HL-60 (cell line): ENCODE results near the gene RAPSN.
A peak's percentile ranks its signal among the peaks of the same experiment; 100 is the strongest.

Experiments used
- DNase-seq, 2 experiments: peaks; one replicate each; pipeline ENCODE4 v3.0.0-alpha.2; 2010 to 2020; ENCODE audit warnings: low read depth in 1 of 2, low spot score in 1 of 2
- H3K27ac ChIP-seq: fragments of 250-450 bp; sonication (Bioruptor Pico); replicated peaks from 2 replicates; pipeline ENCODE4 v1.5.1; 2020; ENCODE audit warnings: mild to moderate bottlenecking, moderate library complexity
- H3K27me3 ChIP-seq: fragments of 250-450 bp; sonication (Bioruptor Pico); 2 replicates; pipeline ENCODE4 v1.5.1; 2021; ENCODE audit warnings: mild to moderate bottlenecking, moderate library complexity; ENCODE audit not compliant: insufficient read depth, poor library complexity, severe bottlenecking
- H3K4me3 ChIP-seq: replicated peaks from 2 replicates; pipeline ENCODE4 v1.5.1; 2011; ENCODE audit warnings: mild to moderate bottlenecking, control low read depth, low read length; ENCODE audit not compliant: insufficient read depth
- GABPA ChIP-seq: IDR thresholded peaks from 2 replicates; pipeline ENCODE4 v1.6.1; 2012; ENCODE audit warnings: low read depth
- POLR2AphosphoS5 ChIP-seq: IDR thresholded peaks from 2 replicates; pipeline ENCODE4 v1.6.1; 2012; ENCODE audit warnings: low read depth
- SPI1 ChIP-seq: IDR thresholded peaks from 2 replicates; pipeline ENCODE4 v1.6.1; 2012; ENCODE audit warnings: low read depth, mild to moderate bottlenecking, borderline replicate concordance
- TF ChIP-seq, protein P1 (sequence below): IDR thresholded peaks from 2 replicates; pipeline ENCODE4 v1.6.1; 2012; ENCODE audit warnings: low read depth; ENCODE audit not compliant: insufficient replicate concordance
- TF ChIP-seq, protein P2 (sequence below): IDR thresholded peaks from one replicate; pipeline ENCODE4 v1.5.1; 2011; ENCODE audit warnings: low read length, control low read depth, inconsistent platforms; ENCODE audit not compliant: insufficient read depth

RAPSN gene

DNA sequence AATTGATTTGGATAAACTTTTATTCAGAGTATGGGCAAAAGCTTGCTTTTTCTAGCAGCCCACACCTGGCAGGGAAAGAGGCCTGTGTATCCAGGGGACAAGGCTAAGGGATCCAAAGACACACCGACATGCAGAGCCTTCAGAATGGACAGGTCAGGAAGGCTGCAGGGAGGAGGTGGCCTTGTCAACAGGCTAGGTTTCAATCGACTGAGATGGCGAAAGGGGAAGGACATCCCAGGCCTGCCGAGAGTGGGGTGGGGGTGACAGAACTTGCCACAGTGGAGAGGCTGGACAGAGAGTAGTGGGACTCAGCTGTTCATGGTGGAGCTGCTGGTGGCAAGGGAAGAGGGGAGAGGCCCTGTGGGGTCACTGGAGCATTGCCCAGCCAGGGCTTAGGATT, 45.8 kb downstream of the RAPSN start:
- Histone ChIP-seq H3K27me3 (no peaks in the 10 kb centered on the region), H3K27ac (peak overlapping the region; percentile 6; the same call in 1 of the 2 replicates), H3K4me3 (no peak overlapping the region)
- TF ChIP-seq, protein P1, sequence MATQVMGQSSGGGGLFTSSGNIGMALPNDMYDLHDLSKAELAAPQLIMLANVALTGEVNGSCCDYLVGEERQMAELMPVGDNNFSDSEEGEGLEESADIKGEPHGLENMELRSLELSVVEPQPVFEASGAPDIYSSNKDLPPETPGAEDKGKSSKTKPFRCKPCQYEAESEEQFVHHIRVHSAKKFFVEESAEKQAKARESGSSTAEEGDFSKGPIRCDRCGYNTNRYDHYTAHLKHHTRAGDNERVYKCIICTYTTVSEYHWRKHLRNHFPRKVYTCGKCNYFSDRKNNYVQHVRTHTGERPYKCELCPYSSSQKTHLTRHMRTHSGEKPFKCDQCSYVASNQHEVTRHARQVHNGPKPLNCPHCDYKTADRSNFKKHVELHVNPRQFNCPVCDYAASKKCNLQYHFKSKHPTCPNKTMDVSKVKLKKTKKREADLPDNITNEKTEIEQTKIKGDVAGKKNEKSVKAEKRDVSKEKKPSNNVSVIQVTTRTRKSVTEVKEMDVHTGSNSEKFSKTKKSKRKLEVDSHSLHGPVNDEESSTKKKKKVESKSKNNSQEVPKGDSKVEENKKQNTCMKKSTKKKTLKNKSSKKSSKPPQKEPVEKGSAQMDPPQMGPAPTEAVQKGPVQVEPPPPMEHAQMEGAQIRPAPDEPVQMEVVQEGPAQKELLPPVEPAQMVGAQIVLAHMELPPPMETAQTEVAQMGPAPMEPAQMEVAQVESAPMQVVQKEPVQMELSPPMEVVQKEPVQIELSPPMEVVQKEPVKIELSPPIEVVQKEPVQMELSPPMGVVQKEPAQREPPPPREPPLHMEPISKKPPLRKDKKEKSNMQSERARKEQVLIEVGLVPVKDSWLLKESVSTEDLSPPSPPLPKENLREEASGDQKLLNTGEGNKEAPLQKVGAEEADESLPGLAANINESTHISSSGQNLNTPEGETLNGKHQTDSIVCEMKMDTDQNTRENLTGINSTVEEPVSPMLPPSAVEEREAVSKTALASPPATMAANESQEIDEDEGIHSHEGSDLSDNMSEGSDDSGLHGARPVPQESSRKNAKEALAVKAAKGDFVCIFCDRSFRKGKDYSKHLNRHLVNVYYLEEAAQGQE: no peak
- TF ChIP-seq POLR2AphosphoS5 (no peak), SPI1 (no peak), GABPA (no peak)
- TF ChIP-seq, protein P2, sequence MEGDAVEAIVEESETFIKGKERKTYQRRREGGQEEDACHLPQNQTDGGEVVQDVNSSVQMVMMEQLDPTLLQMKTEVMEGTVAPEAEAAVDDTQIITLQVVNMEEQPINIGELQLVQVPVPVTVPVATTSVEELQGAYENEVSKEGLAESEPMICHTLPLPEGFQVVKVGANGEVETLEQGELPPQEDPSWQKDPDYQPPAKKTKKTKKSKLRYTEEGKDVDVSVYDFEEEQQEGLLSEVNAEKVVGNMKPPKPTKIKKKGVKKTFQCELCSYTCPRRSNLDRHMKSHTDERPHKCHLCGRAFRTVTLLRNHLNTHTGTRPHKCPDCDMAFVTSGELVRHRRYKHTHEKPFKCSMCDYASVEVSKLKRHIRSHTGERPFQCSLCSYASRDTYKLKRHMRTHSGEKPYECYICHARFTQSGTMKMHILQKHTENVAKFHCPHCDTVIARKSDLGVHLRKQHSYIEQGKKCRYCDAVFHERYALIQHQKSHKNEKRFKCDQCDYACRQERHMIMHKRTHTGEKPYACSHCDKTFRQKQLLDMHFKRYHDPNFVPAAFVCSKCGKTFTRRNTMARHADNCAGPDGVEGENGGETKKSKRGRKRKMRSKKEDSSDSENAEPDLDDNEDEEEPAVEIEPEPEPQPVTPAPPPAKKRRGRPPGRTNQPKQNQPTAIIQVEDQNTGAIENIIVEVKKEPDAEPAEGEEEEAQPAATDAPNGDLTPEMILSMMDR: no peak
- no peak for DNase-seq

DNA sequence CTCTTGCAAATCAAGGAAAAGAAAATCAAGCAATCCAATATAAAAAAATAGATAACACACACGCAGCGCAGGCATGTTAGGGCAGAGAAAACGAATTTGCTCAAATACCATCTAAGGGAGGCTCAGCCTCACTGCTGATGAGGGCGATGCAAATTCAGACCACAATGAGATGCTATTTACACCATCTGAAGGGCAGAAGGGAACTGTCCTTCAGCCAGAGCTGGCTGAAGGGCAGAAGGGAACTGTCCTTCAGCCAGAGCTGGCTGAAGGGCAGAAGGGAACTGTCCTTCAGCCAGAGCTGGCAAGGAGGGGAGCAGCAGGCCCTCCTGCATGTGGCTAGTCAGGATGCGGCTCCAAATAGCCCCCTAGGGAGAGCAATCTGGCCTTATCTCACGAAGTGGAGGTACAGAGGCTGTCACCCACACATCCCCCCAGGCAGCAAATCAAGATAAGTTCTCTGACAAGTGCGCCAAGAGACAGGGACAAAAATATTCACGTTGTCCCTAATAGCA, 48.1 kb downstream of the RAPSN start:
- Histone ChIP-seq H3K4me3 (no peak overlapping the region), H3K27ac (peak overlapping the region; percentile 67), H3K27me3 (no peaks in the 10 kb centered on the region)
- 0 out of 2 replicates have a peak, but pooled peaks have one; percentile 6 for TF ChIP-seq POLR2AphosphoS5
- TF ChIP-seq SPI1: no peak
- TF ChIP-seq, protein P1: peak; percentile 40
- no peak for DNase-seq

DNA sequence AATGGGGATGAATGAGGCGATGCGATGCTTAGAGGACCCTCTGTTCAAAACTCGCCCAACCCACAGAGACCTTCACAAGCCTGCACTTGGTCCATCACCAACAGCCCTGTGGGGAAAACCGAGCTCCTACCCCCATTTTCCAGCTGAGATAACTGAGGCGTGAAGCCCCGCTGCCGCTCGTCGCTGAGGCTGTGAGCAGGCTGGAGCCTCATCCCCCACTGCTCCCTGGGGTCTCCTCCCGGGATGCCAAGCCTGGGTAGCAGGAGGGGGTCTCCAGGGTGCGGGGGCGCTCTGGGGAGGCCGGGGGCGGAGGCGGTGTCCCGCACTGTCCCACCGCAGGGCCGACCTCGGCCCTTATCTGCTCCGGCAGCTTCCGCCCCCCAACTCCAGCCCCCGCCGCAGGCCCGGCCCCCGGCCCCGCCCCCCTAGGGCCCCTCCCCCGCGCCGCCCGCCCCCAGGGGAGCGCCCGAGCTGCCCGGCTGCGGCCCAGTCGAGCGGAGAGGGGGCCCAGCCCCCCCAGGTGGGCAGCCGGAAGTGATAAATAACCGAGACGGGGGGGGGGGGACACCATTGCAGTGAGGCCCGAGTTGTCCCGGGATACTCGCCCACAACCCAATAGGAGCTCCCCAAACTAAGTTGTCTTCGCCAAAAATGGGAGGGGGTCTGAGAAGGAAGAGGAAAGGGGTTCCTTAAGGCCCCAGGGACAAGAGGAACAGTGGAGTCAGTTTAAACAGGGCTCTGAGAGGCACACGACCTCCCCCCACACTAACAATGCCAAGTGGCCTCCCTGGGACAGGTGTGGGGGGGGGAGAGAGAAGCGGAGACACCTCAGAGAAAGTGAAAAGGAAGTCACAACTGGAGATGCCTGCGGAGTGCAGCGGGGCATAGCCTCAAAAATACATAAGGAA, 48.8 kb downstream of the RAPSN start:
- peak overlapping the region; percentile 21 for H3K4me3 ChIP-seq
- TF ChIP-seq, protein P1: no peak
- TF ChIP-seq SPI1 (no peak), GABPA (no peak), POLR2AphosphoS5 (no peak; the same call in 1 of the 2 replicates)
- TF ChIP-seq, protein P2: no peak
- H3K27ac ChIP-seq: peak overlapping the region; percentile 67
- peak in 1 of 2 experiments; percentile 37 for DNase-seq
- no peaks in the 10 kb centered on the region for H3K27me3 ChIP-seq
